Measurements from ENCODE around the gene NRIP1. TPM values are rescaled to one million over a fixed set of nuclear protein-coding genes. Genes with fewer than 3 reads are reported as not detected.
"Not testable (repeated sequence)": the region's sequence is repeated elsewhere in the genome, so short reads cannot be mapped to it uniquely, and the experiment has no call there.

Gene NRIP1
- total RNA-seq, 1 donor from 2014 or later = 58.5 TPM

- Histone ChIP-seq H3K27me3 (ENCODE audit: control insufficient read depth in 3 of 3, insufficient read depth in 3 of 3, low read length in 3 of 3) (no peaks in the 10 kb centered on the region), H3K36me3 (ENCODE audit: control insufficient read depth in 3 of 3, insufficient read depth in 3 of 3, low read length in 3 of 3) (no peaks in the 10 kb centered on the region), H3K4me3 (ENCODE audit: low read length in 3 of 3) (no peak overlapping the region), H3K9me3 (ENCODE audit: control insufficient read depth in 3 of 3, low read length in 3 of 3) (no peaks in the 10 kb centered on the region), H3K9ac (ENCODE audit: low read depth in 1 of 3, low read length in 3 of 3) (no peak overlapping the region), H3K4me1 (ENCODE audit: control insufficient read depth in 3 of 3, insufficient read depth in 3 of 3, low read length in 3 of 3) (no peaks in the 10 kb centered on the region), H3K27ac (ENCODE audit: low read depth, low read length) (no peak overlapping the region)
Measured at GRCh38 chr21:14947613-14948160, 117.1 kb downstream of the NRIP1 start.

GRCh38 chr21:14945176-14945575 is 119.6 kb downstream of the NRIP1 start:
- H3K27ac ChIP-seq (ENCODE audit: low read depth, low read length) = no peak overlapping the region
- H3K36me3 ChIP-seq (ENCODE audit: control insufficient read depth in 3 of 3, insufficient read depth in 3 of 3, low read length in 3 of 3) = no peaks in the 10 kb centered on the region
- H3K4me1 ChIP-seq (ENCODE audit: control insufficient read depth in 3 of 3, insufficient read depth in 3 of 3, low read length in 3 of 3) = no peaks in the 10 kb centered on the region
- H3K9ac ChIP-seq (ENCODE audit: low read depth in 1 of 3, low read length in 3 of 3) = no peak overlapping the region
- H3K9me3 ChIP-seq (ENCODE audit: control insufficient read depth in 3 of 3, low read length in 3 of 3) = no peaks in the 10 kb centered on the region
- no peaks in the 10 kb centered on the region for H3K27me3 ChIP-seq (ENCODE audit: control insufficient read depth in 3 of 3, insufficient read depth in 3 of 3, low read length in 3 of 3)
- H3K4me3 ChIP-seq (ENCODE audit: low read length in 3 of 3) = no peak overlapping the region

- H3K27ac ChIP-seq (ENCODE audit: low read depth, low read length) = no peak overlapping the region
- H3K9ac ChIP-seq (ENCODE audit: low read depth in 1 of 3, low read length in 3 of 3) = no peak overlapping the region
- H3K4me1 ChIP-seq (ENCODE audit: control insufficient read depth in 3 of 3, insufficient read depth in 3 of 3, low read length in 3 of 3) = no peaks in the 10 kb centered on the region
- H3K27me3 ChIP-seq (ENCODE audit: control insufficient read depth in 3 of 3, insufficient read depth in 3 of 3, low read length in 3 of 3) = no peaks in the 10 kb centered on the region
- H3K9me3 ChIP-seq (ENCODE audit: control insufficient read depth in 3 of 3, low read length in 3 of 3) = no peaks in the 10 kb centered on the region
- no peak overlapping the region for H3K4me3 ChIP-seq (ENCODE audit: low read length in 3 of 3)
- H3K36me3 ChIP-seq (ENCODE audit: control insufficient read depth in 3 of 3, insufficient read depth in 3 of 3, low read length in 3 of 3) = no peaks in the 10 kb centered on the region
Measured at GRCh38 chr21:14943616-14944015, 121.2 kb downstream of the NRIP1 start.

GRCh38 chr21:14942801-14943490 is 121.9 kb downstream of the NRIP1 start:
- Histone ChIP-seq H3K9me3 (ENCODE audit: control insufficient read depth in 3 of 3, low read length in 3 of 3) (no peaks in the 10 kb centered on the region), H3K9ac (ENCODE audit: low read depth in 1 of 3, low read length in 3 of 3) (no peak overlapping the region), H3K27me3 (ENCODE audit: control insufficient read depth in 3 of 3, insufficient read depth in 3 of 3, low read length in 3 of 3) (no peaks in the 10 kb centered on the region), H3K36me3 (ENCODE audit: control insufficient read depth in 3 of 3, insufficient read depth in 3 of 3, low read length in 3 of 3) (no peaks in the 10 kb centered on the region), H3K27ac (ENCODE audit: low read depth, low read length) (no peak overlapping the region), H3K4me1 (ENCODE audit: control insufficient read depth in 3 of 3, insufficient read depth in 3 of 3, low read length in 3 of 3) (no peaks in the 10 kb centered on the region), H3K4me3 (ENCODE audit: low read length in 3 of 3) (no peak overlapping the region)

GRCh38 chr21:14927324-14927723 is 137.5 kb downstream of the NRIP1 start:
- not testable (repeated sequence) for H3K36me3 ChIP-seq (ENCODE audit: control insufficient read depth in 3 of 3, insufficient read depth in 3 of 3, low read length in 3 of 3); H3K27ac ChIP-seq (ENCODE audit: low read depth, low read length); H3K9me3 ChIP-seq (ENCODE audit: control insufficient read depth in 3 of 3, low read length in 3 of 3); H3K4me3 ChIP-seq (ENCODE audit: low read length in 3 of 3); H3K27me3 ChIP-seq (ENCODE audit: control insufficient read depth in 3 of 3, insufficient read depth in 3 of 3, low read length in 3 of 3); H3K9ac ChIP-seq (ENCODE audit: low read depth in 1 of 3, low read length in 3 of 3); H3K4me1 ChIP-seq (ENCODE audit: control insufficient read depth in 3 of 3, insufficient read depth in 3 of 3, low read length in 3 of 3)

- Histone ChIP-seq H3K36me3 (ENCODE audit: control insufficient read depth in 3 of 3, insufficient read depth in 3 of 3, low read length in 3 of 3) (no peaks in the 10 kb centered on the region), H3K9me3 (ENCODE audit: control insufficient read depth in 3 of 3, low read length in 3 of 3) (no peaks in the 10 kb centered on the region), H3K9ac (ENCODE audit: low read depth in 1 of 3, low read length in 3 of 3) (no peak overlapping the region), H3K27ac (ENCODE audit: low read depth, low read length) (no peak overlapping the region), H3K4me1 (ENCODE audit: control insufficient read depth in 3 of 3, insufficient read depth in 3 of 3, low read length in 3 of 3) (no peaks in the 10 kb centered on the region), H3K27me3 (ENCODE audit: control insufficient read depth in 3 of 3, insufficient read depth in 3 of 3, low read length in 3 of 3) (no peaks in the 10 kb centered on the region), H3K4me3 (ENCODE audit: low read length in 3 of 3) (no peak overlapping the region)
Measured at GRCh38 chr21:14926186-14926585, 138.6 kb downstream of the NRIP1 start.

GRCh38 chr21:14923468-14923867 is 141.3 kb downstream of the NRIP1 start:
- no peaks in the 10 kb centered on the region for H3K9me3 ChIP-seq (ENCODE audit: control insufficient read depth in 3 of 3, low read length in 3 of 3)
- H3K4me3 ChIP-seq (ENCODE audit: low read length in 3 of 3) = no peak overlapping the region
- no peak overlapping the region for H3K9ac ChIP-seq (ENCODE audit: low read depth in 1 of 3, low read length in 3 of 3)

GRCh38 chr21:14922980-14923379 is 141.8 kb downstream of the NRIP1 start:
- Histone ChIP-seq H3K9me3 (ENCODE audit: control insufficient read depth in 3 of 3, low read length in 3 of 3) (no peaks in the 10 kb centered on the region), H3K4me3 (ENCODE audit: low read length in 3 of 3) (no peak overlapping the region), H3K4me1 (ENCODE audit: control insufficient read depth in 3 of 3, insufficient read depth in 3 of 3, low read length in 3 of 3) (no peaks in the 10 kb centered on the region), H3K9ac (ENCODE audit: low read depth in 1 of 3, low read length in 3 of 3) (no peak overlapping the region), H3K36me3 (ENCODE audit: control insufficient read depth in 3 of 3, insufficient read depth in 3 of 3, low read length in 3 of 3) (no peaks in the 10 kb centered on the region), H3K27ac (ENCODE audit: low read depth, low read length) (no peak overlapping the region), H3K27me3 (ENCODE audit: control insufficient read depth in 3 of 3, insufficient read depth in 3 of 3, low read length in 3 of 3) (no peaks in the 10 kb centered on the region)

More at GRCh38 chr21:14923468-14923867, 141.3 kb downstream of the NRIP1 start:
- Histone ChIP-seq H3K36me3 (ENCODE audit: control insufficient read depth in 3 of 3, insufficient read depth in 3 of 3, low read length in 3 of 3) (no peaks in the 10 kb centered on the region), H3K27ac (ENCODE audit: low read depth, low read length) (no peak overlapping the region), H3K27me3 (ENCODE audit: control insufficient read depth in 3 of 3, insufficient read depth in 3 of 3, low read length in 3 of 3) (no peaks in the 10 kb centered on the region), H3K4me1 (ENCODE audit: control insufficient read depth in 3 of 3, insufficient read depth in 3 of 3, low read length in 3 of 3) (no peaks in the 10 kb centered on the region)

GRCh38 chr21:14918527-14918926 is 146.3 kb downstream of the NRIP1 start:
- no peak overlapping the region for H3K27ac ChIP-seq (ENCODE audit: low read depth, low read length)

GRCh38 chr21:14917762-14918161 is 147.0 kb downstream of the NRIP1 start:
- Histone ChIP-seq H3K27ac (ENCODE audit: low read depth, low read length) (no peak overlapping the region), H3K27me3 (ENCODE audit: control insufficient read depth in 3 of 3, insufficient read depth in 3 of 3, low read length in 3 of 3) (no peaks in the 10 kb centered on the region), H3K36me3 (ENCODE audit: control insufficient read depth in 3 of 3, insufficient read depth in 3 of 3, low read length in 3 of 3) (no peaks in the 10 kb centered on the region), H3K4me1 (ENCODE audit: control insufficient read depth in 3 of 3, insufficient read depth in 3 of 3, low read length in 3 of 3) (peaks cover 0 to 2% (median 0%) of the 10 kb centered on the region in 3 donors), H3K4me3 (ENCODE audit: low read length in 3 of 3) (peak overlapping the region in 1 of 3 donors; percentile 34), H3K9ac (ENCODE audit: low read depth in 1 of 3, low read length in 3 of 3) (peak overlapping the region in 1 of 3 donors; percentile 48), H3K9me3 (ENCODE audit: control insufficient read depth in 3 of 3, low read length in 3 of 3) (no peaks in the 10 kb centered on the region)

More at GRCh38 chr21:14918527-14918926, 146.3 kb downstream of the NRIP1 start:
- Histone ChIP-seq H3K27me3 (ENCODE audit: control insufficient read depth in 3 of 3, insufficient read depth in 3 of 3, low read length in 3 of 3) (no peaks in the 10 kb centered on the region), H3K36me3 (ENCODE audit: control insufficient read depth in 3 of 3, insufficient read depth in 3 of 3, low read length in 3 of 3) (no peaks in the 10 kb centered on the region), H3K9ac (ENCODE audit: low read depth in 1 of 3, low read length in 3 of 3) (peak overlapping the region; percentile 43 to 58 (median 48)), H3K9me3 (ENCODE audit: control insufficient read depth in 3 of 3, low read length in 3 of 3) (no peaks in the 10 kb centered on the region), H3K4me1 (ENCODE audit: control insufficient read depth in 3 of 3, insufficient read depth in 3 of 3, low read length in 3 of 3) (peaks cover 0 to 2% (median 0%) of the 10 kb centered on the region in 3 donors), H3K4me3 (ENCODE audit: low read length in 3 of 3) (peak overlapping the region in 2 of 3 donors; percentile 16 to 34)
